Testis (tissue), 3 donors: ENCODE results near the gene SLC39A12. TPM values are rescaled to one million over a fixed set of nuclear protein-coding genes. Genes with fewer than 3 reads are reported as not detected.

ENCODE experiments used
- DNase-seq: peaks from one replicate; pipeline ENCODE4 v3.0.0-alpha.2; 2019
- H3K27ac ChIP-seq, 2 donors: fragments of 200-600 bp; sonication (generic); one replicate each; pipeline ENCODE4 v1.5.1; 2019
- H3K27me3 ChIP-seq: fragments of 200-600 bp; sonication (generic); one replicate; pipeline ENCODE4 v1.5.1; 2019
- H3K36me3 ChIP-seq: fragments of 200-600 bp; sonication (generic); one replicate; pipeline ENCODE4 v1.5.1; 2017; ENCODE audit warnings: low read depth; ENCODE audit errors: missing control alignments
- H3K4me1 ChIP-seq: fragments of 200-600 bp; sonication (generic); one replicate; pipeline ENCODE4 v1.5.1; 2019
- H3K4me3 ChIP-seq, 2 donors: fragments of 200-600 bp; sonication (generic); one replicate each; pipeline ENCODE4 v1.5.1; 2017 to 2019
- H3K9me3 ChIP-seq: fragments of 200-600 bp; sonication (generic); one replicate; pipeline ENCODE4 v1.5.1; 2017
- POLR2A ChIP-seq: fragments of 450-650 bp; IDR thresholded peaks from one replicate; pipeline ENCODE4 v1.6.1; 2017; ENCODE audit warnings: antibody characterized with exemption, mild to moderate bottlenecking, moderate library complexity
- WGBS, 2 donors: methylation state at CpG; one replicate each; pipeline ENCODE4 v1.1.5; 2018; 5-methylcytosine and 5-hydroxymethylcytosine counted together
- intact Hi-C: fragments of 100-400 bp; cut with DNase I; formaldehyde crosslinking; loops from one replicate; pipeline ENCODE4 v1.15.1; 2023; ENCODE audit warnings: low total_unique reads
- polyA plus RNA-seq: library from polyadenylated mRNA; stranded (reverse); fragments of 350-450 nt; fragmentation: Illumina TruSeq; extraction: RNeasy Lipid Tissue Mini Kit (QIAGEN cat#74804); gene quantifications from one replicate; pipeline ENCODE4 v1.2.3, GENCODE V29; 2014; ENCODE audit warnings: low read depth, low replicate concordance; ENCODE audit not compliant: insufficient read depth
- total RNA-seq, 2 donors: library from RNA; depleted of rRNA; stranded (reverse); fragments of >200 nt; gene quantifications; one replicate each; pipeline ENCODE4 v1.2.3, GENCODE V29; 2016
- TF ChIP-seq, protein P1 (sequence below), 3 experiments: fragments of 450-650 bp in 2 of 3; fragments of 200-600 bp in 1 of 3; sonication (generic) in 1 of 3; IDR thresholded peaks; one replicate each; pipeline ENCODE4 v1.5.1; 2016 to 2019; ENCODE audit warnings: antibody characterized with exemption in 3 of 3, mild to moderate bottlenecking in 2 of 3, moderate library complexity in 1 of 3

SLC39A12 gene
- total and polyA plus RNA-seq, 3 donors from 2014 or later, result 0.38 to 0.68 (median 0.47) TPM

DNA sequence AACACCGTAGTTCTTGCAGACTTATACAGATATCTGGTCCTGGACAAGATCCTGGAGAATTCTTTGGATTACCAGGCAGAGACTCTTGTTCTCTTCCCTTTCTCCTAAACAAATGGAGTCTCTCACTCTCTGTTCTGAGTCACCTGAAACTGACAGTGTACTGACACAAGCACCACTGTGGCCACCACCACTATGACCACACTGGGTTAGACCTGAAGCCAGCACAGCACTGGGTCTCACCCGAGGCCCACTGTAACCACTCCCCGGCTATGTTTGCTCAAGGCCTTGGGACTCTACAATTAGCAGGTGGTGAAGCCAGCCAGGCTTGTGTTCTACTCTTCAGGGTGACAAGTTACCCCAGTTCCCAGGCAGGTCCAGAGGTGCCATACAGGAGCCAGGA lies 22.8 kb downstream of the SLC39A12 start:
- H3K9me3 ChIP-seq, result no peaks in the 10 kb centered on the region
- no peaks in the 10 kb centered on the region for H3K36me3 ChIP-seq
- no peak overlapping the region for H3K4me3 ChIP-seq
- TF ChIP-seq, protein P1, sequence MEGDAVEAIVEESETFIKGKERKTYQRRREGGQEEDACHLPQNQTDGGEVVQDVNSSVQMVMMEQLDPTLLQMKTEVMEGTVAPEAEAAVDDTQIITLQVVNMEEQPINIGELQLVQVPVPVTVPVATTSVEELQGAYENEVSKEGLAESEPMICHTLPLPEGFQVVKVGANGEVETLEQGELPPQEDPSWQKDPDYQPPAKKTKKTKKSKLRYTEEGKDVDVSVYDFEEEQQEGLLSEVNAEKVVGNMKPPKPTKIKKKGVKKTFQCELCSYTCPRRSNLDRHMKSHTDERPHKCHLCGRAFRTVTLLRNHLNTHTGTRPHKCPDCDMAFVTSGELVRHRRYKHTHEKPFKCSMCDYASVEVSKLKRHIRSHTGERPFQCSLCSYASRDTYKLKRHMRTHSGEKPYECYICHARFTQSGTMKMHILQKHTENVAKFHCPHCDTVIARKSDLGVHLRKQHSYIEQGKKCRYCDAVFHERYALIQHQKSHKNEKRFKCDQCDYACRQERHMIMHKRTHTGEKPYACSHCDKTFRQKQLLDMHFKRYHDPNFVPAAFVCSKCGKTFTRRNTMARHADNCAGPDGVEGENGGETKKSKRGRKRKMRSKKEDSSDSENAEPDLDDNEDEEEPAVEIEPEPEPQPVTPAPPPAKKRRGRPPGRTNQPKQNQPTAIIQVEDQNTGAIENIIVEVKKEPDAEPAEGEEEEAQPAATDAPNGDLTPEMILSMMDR (IDR thresholded peaks at IDR 0.05), result no peak
- TF ChIP-seq POLR2A, result no peak
- H3K4me1 ChIP-seq, result no peaks in the 10 kb centered on the region
- intact Hi-C loops, result no loop called here
- 96 to 100% methylated on average over 1 to 3 of the region's 3 CpGs for WGBS, 2 donors
- no peak for DNase-seq
- H3K27me3 ChIP-seq, result no peaks in the 10 kb centered on the region
- no peak overlapping the region for H3K27ac ChIP-seq

DNA sequence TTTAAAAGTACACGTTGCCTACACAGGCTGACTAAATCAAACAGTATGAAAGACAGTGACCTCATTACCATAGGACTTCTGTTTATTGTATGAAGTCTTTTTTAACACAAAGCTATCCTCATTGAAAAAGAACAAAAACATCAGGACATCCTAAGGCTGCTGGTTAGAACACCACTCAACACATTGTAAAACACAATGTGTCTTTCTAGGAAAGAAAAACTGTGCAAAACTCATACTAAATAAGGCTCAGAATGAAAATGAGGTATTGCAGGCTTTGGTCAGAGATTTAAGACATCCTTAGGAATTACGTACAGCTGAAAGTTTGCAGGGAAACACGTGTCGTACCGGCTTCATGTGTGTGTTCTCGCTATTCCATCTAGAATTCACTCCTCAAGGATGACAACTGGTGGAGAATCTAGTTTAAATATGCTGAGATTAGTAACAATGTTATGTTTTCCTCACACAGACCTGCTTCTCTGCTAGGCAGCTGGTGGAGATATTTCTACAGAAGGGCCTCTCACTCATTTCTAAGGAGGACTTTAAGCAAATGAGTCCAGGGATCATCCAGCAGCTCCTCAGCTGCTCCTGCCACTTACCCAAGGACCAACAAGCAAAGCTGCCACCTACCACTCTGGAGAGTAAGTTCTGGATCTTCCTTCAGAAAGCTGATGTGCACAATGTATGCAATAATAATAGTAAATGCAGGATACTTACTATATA lies 29.3 kb downstream of the SLC39A12 start:
- WGBS, 2 donors, result 71 to 72% methylated on average over 6 of the region's 6 CpGs

DNA sequence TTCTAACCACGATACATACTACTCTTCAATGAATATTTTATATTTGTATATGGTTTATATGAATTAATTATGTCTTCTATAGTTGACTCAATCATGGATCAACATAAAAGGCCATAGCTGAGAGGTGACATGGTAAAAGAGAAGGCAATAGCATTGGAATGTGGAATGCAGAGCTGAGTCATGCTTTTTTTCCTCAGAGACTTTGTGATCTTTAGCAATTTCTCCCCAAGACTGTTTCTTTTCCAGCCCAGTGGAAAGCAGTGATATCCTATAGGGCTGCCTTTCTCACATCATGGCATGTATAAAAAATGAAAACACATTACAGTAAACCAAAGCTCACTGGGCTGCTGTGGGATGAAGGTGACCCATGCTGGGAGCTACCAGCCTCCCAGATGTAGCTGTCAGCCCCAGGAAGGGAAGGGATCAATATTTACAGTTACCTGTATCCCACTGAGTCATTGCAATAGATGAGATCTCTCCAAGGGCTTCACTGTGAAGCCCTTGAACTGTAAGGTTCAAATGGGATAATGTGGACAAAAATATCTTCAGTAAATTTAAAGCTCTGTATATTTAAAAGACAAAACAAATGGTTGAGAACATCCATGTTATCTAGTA lies 30.2 kb downstream of the SLC39A12 start:
- intact Hi-C loops, result no loop called here
- H3K4me1 ChIP-seq, result no peaks in the 10 kb centered on the region
- H3K27me3 ChIP-seq, result no peaks in the 10 kb centered on the region
- 92 to 95% methylated on average over 1 of the region's 1 CpG for WGBS, 2 donors
- H3K36me3 ChIP-seq, result no peaks in the 10 kb centered on the region
- DNase-seq, result no peak
- TF ChIP-seq POLR2A, result no peak
- TF ChIP-seq, protein P1 (IDR thresholded peaks at IDR 0.05), result no peak
- no peaks in the 10 kb centered on the region for H3K9me3 ChIP-seq
- no peak overlapping the region for H3K4me3 ChIP-seq
- no peak overlapping the region for H3K27ac ChIP-seq

More for the DNA sequence above, 29.3 kb downstream of the SLC39A12 start:
- intact Hi-C loops, result no loop called here
- Histone ChIP-seq H3K9me3 (no peaks in the 10 kb centered on the region), H3K36me3 (no peaks in the 10 kb centered on the region), H3K4me3 (no peak overlapping the region), H3K27ac (no peak overlapping the region), H3K4me1 (no peaks in the 10 kb centered on the region), H3K27me3 (no peaks in the 10 kb centered on the region)
- no peak for DNase-seq
- TF ChIP-seq, protein P1 (IDR thresholded peaks at IDR 0.05), result no peak
- TF ChIP-seq POLR2A, result no peak

DNA sequence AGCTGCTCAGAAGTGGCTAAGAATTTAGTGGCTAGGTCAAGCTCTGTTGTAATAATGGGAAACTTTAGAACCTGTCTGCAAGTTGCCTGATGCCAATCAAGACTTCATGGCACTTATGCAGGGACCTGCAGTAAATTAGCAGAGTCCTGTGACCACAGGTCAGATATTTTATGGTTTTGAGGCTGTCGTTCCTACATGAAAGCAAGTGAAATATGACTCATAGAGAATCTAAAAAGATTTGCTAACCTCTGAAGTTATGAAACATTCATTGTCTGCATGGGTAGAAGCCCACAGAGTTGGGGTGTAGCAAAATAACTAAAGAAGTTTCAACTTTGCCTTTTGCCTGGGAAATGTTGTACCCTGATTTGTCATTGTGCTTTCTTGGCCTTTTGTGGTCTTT lies 32.3 kb downstream of the SLC39A12 start:
- DNase-seq, result no peak
- Histone ChIP-seq H3K36me3 (no peaks in the 10 kb centered on the region), H3K9me3 (no peaks in the 10 kb centered on the region), H3K27ac (no peak overlapping the region), H3K4me3 (no peak overlapping the region), H3K27me3 (no peaks in the 10 kb centered on the region), H3K4me1 (no peaks in the 10 kb centered on the region)
- WGBS, 2 donors, result 61 to 79% methylated on average over 1 of the region's 1 CpG
- intact Hi-C loops, result no loop called here
- TF ChIP-seq, protein P1 (IDR thresholded peaks at IDR 0.05), result no peak
- no peak for TF ChIP-seq POLR2A
